Astrocyte (in vitro differentiated cells and primary cell): Measurements from ENCODE around the gene EN1. TPM values are rescaled to one million over a fixed set of nuclear protein-coding genes. Genes with fewer than 3 reads are reported as not detected.

ENCODE experiments used
- DNase-seq: peaks from one replicate; pipeline ENCODE4 v3.0.0-alpha.2; 2010; ENCODE audit warnings: low read depth
- FAIRE-seq: peaks from 2 replicates; lab custom pipeline; 2011; peaks lifted over from hg19 to GRCh38; lab: Jason Lieb, UNC
- H2AFZ ChIP-seq: 2 replicates; pipeline ENCODE4 v1.6.0; 2012; ENCODE audit warnings: low read depth, low read length, inconsistent platforms
- H3K27ac ChIP-seq: 2 replicates; pipeline ENCODE4 v1.5.1; 2011; ENCODE audit warnings: low read depth, low read length, inconsistent platforms
- H3K27me3 ChIP-seq: 2 replicates; pipeline ENCODE4 v1.6.0; 2011; ENCODE audit warnings: low read length, inconsistent platforms; ENCODE audit not compliant: insufficient read depth
- H3K36me3 ChIP-seq: 2 replicates; pipeline ENCODE4 v1.5.1; 2011; ENCODE audit warnings: low read length, inconsistent platforms; ENCODE audit not compliant: insufficient read depth
- H3K4me1 ChIP-seq: 2 replicates; pipeline ENCODE4 v1.5.1; 2011; ENCODE audit warnings: low read length, inconsistent platforms; ENCODE audit not compliant: insufficient read depth
- H3K4me2 ChIP-seq: 2 replicates; pipeline ENCODE4 v1.6.0; 2012; ENCODE audit warnings: low read length, inconsistent platforms
- H3K4me3 ChIP-seq: 2 replicates; pipeline ENCODE4 v1.5.1; 2011; ENCODE audit warnings: low read depth, mild to moderate bottlenecking, low read length, inconsistent platforms; ENCODE audit not compliant: insufficient read depth
- H3K79me2 ChIP-seq: 2 replicates; pipeline ENCODE4 v1.6.0; 2012; ENCODE audit warnings: mild to moderate bottlenecking, low read length, inconsistent platforms; ENCODE audit not compliant: insufficient read depth
- H3K9ac ChIP-seq: 2 replicates; pipeline ENCODE4 v1.6.0; 2012; ENCODE audit warnings: mild to moderate bottlenecking, low read length, inconsistent platforms
- H3K9me3 ChIP-seq: 2 replicates; pipeline ENCODE4 v1.5.1; 2012; ENCODE audit warnings: low read depth, mild to moderate bottlenecking, low read length, inconsistent platforms; ENCODE audit not compliant: insufficient read depth
- H4K20me1 ChIP-seq: 2 replicates; pipeline ENCODE4 v1.6.0; 2012; ENCODE audit warnings: low read length, inconsistent platforms; ENCODE audit not compliant: insufficient read depth
- H3K27ac Mint-ChIP-seq: one replicate; pipeline ENCODE4 v1.8.0; 2021; ENCODE audit warnings: mild to moderate bottlenecking, mixed read lengths; ENCODE audit not compliant: unreplicated experiment
- H3K27me3 Mint-ChIP-seq: one replicate; pipeline ENCODE4 v1.8.0; 2021; ENCODE audit warnings: low read depth, mixed read lengths; ENCODE audit not compliant: unreplicated experiment
- H3K36me3 Mint-ChIP-seq: one replicate; pipeline ENCODE4 v1.8.0; 2021; ENCODE audit warnings: low read depth, mixed read lengths; ENCODE audit not compliant: unreplicated experiment
- H3K4me1 Mint-ChIP-seq: one replicate; pipeline ENCODE4 v1.8.0; 2021; ENCODE audit warnings: low read depth, mixed read lengths; ENCODE audit not compliant: unreplicated experiment
- H3K4me3 Mint-ChIP-seq: one replicate; pipeline ENCODE4 v1.8.0; 2021; ENCODE audit warnings: mild to moderate bottlenecking, moderate library complexity, mixed read lengths; ENCODE audit not compliant: unreplicated experiment
- H3K9me3 Mint-ChIP-seq: one replicate; pipeline ENCODE4 v1.8.0; 2021; ENCODE audit warnings: mild to moderate bottlenecking, mixed read lengths; ENCODE audit not compliant: unreplicated experiment
- EZH2 ChIP-seq: IDR thresholded peaks from 2 replicates; pipeline ENCODE4 v1.6.1; 2012; ENCODE audit warnings: mild to moderate bottlenecking, low read length, inconsistent platforms; ENCODE audit not compliant: insufficient read depth
- total RNA-seq: library from RNA; stranded (reverse); gene quantifications from 2 replicates; pipeline ENCODE4 v1.2.1, GENCODE V29; 2021
- TF ChIP-seq, protein P1 (sequence below): IDR thresholded peaks from 2 replicates; pipeline ENCODE4 v1.5.1; 2011; ENCODE audit warnings: low read depth, mild to moderate bottlenecking, inconsistent platforms, low read length, moderate library complexity; ENCODE audit not compliant: insufficient read depth

The EN1 gene
- total RNA-seq, 1 donor from 2014 or later = 0.09 TPM

DNA sequence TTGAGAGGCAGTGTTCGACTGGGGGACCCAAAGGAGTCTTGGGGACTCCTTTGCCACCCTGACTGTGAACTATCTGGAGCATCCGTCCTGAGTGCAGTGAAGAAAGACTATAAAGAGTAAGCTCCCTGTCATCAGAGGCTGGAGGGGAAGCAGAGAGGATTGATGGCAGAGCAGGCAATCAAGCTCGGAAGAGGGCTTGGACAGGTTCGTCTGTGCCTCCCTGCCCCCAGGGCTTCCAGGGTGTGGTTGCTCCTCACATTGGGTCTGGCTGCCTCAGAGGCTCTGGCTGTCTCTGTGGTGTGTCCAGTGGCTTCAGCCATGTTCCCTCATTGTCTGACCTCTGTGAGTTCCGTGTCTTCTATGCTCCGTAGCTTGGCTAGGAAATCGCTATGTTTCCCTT is 13.8 kb upstream of the EN1 start:
- H3K79me2 ChIP-seq = no peaks in the 10 kb centered on the region
- no peak overlapping the region for H3K27ac Mint-ChIP-seq
- no peak overlapping the region for H2AFZ ChIP-seq
- H3K4me1 Mint-ChIP-seq = peaks cover 2% of the 10 kb centered on the region
- TF ChIP-seq, protein P1, sequence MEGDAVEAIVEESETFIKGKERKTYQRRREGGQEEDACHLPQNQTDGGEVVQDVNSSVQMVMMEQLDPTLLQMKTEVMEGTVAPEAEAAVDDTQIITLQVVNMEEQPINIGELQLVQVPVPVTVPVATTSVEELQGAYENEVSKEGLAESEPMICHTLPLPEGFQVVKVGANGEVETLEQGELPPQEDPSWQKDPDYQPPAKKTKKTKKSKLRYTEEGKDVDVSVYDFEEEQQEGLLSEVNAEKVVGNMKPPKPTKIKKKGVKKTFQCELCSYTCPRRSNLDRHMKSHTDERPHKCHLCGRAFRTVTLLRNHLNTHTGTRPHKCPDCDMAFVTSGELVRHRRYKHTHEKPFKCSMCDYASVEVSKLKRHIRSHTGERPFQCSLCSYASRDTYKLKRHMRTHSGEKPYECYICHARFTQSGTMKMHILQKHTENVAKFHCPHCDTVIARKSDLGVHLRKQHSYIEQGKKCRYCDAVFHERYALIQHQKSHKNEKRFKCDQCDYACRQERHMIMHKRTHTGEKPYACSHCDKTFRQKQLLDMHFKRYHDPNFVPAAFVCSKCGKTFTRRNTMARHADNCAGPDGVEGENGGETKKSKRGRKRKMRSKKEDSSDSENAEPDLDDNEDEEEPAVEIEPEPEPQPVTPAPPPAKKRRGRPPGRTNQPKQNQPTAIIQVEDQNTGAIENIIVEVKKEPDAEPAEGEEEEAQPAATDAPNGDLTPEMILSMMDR = no peak
- TF ChIP-seq EZH2 = no peak
- H3K27me3 ChIP-seq = peaks cover 53% of the 10 kb centered on the region
- H3K9ac ChIP-seq = no peak overlapping the region
- H3K4me3 Mint-ChIP-seq = no peak overlapping the region
- no peak overlapping the region for H3K4me3 ChIP-seq
- H3K9me3 ChIP-seq = peaks cover 2% of the 10 kb centered on the region
- peaks cover 50% of the 10 kb centered on the region for H3K27me3 Mint-ChIP-seq
- H3K36me3 Mint-ChIP-seq = no peaks in the 10 kb centered on the region
- peaks cover 12% of the 10 kb centered on the region for H3K9me3 Mint-ChIP-seq
- DNase-seq (no peak), FAIRE-seq (no peak)
- no peak overlapping the region for H3K4me2 ChIP-seq
- H3K36me3 ChIP-seq = no peaks in the 10 kb centered on the region
- H3K27ac ChIP-seq = no peak overlapping the region
- peaks cover 6% of the 10 kb centered on the region for H3K4me1 ChIP-seq
- H4K20me1 ChIP-seq = peaks cover 5% of the 10 kb centered on the region

DNA sequence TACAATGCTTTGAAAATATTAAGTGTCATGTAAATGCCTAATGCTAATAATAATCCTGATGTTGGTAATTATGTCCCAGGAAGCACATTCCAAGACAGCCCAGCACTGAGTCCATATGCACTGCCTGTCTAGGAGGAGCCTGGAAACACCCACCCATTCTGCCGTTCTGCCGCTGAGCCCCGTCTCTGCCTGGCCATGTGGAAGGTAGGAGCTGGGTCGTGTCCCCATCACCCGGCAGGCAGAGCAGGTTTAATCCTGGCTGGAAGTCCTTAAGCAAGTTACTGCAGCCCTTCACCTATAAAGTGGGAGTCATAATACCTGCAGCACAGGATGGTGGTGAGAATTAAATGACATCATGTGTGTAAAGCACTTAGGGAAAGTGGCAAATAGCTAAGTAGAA is 13.1 kb upstream of the EN1 start:
- peaks cover 56% of the 10 kb centered on the region for H3K27me3 Mint-ChIP-seq
- no peak overlapping the region for H3K27ac ChIP-seq

More for the DNA sequence above, 13.1 kb upstream of the EN1 start:
- H2AFZ ChIP-seq = no peak overlapping the region
- peaks cover 6% of the 10 kb centered on the region for H3K4me1 ChIP-seq
- no peak overlapping the region for H3K9ac ChIP-seq
- H3K4me2 ChIP-seq = no peak overlapping the region
- H3K36me3 ChIP-seq = no peaks in the 10 kb centered on the region
- Mint-ChIP-seq H3K4me1 (peaks cover 2% of the 10 kb centered on the region), H3K36me3 (no peaks in the 10 kb centered on the region), H3K9me3 (peaks cover 12% of the 10 kb centered on the region), H3K4me3 (no peak overlapping the region), H3K27ac (no peak overlapping the region)
- peaks cover 5% of the 10 kb centered on the region for H4K20me1 ChIP-seq
- no peak overlapping the region for H3K4me3 ChIP-seq
- H3K27me3 ChIP-seq = peaks cover 59% of the 10 kb centered on the region
- no peak for DNase-seq
- peaks cover 2% of the 10 kb centered on the region for H3K9me3 ChIP-seq
- H3K79me2 ChIP-seq = no peaks in the 10 kb centered on the region
- no peak for TF ChIP-seq EZH2
- TF ChIP-seq, protein P1 = no peak
- FAIRE-seq = no peak
